T-cell (primary cell): ENCODE measurements around the gene RNF4. TPM values are rescaled to one million over a fixed set of nuclear protein-coding genes. Genes with fewer than 3 reads are reported as not detected.

ENCODE experiments used
- ATAC-seq, 4 experiments: fragments of 200-7000 bp in 3 of 4; fragments of 150-1000 bp in 1 of 4; cut with Tn5 transposase; replicated peaks in 1 of 4; 1 replicate in 3 of 4; 2 replicates in 1 of 4; pipeline ENCODE4 v1.10.0; 2021; ENCODE audit warnings: moderate library complexity in 3 of 4, mild to moderate bottlenecking in 2 of 4, moderate number of reproducible peaks in 1 of 4
- CTCF ChIA-PET, 2 donors: fragments of 300-600 bp; sonication (Branson Sonifier 250); formaldehyde crosslinking; loops; one replicate each; lab custom pipeline; 2022; ENCODE audit warnings: antibody characterized with exemption in 2 of 2; lab: Charles Lee
- POLR2A ChIA-PET, 2 donors: fragments of 300-600 bp; sonication (Branson Sonifier 250); formaldehyde crosslinking; loops; one replicate each; lab custom pipeline; 2022; ENCODE audit warnings: antibody characterized with exemption in 2 of 2; lab: Charles Lee
- DNase-seq, 35 experiments: peaks; one replicate each; pipeline versions ENCODE4 v3.0.0 to v3.0.0-alpha.2; 2013 to 2023
- H3K27ac ChIP-seq: one replicate; pipeline ENCODE4 v1.5.1; 2013; ENCODE audit warnings: low read length
- H3K27me3 ChIP-seq, 2 experiments: replicated peaks in 1 of 2; 1 replicate in 1 of 2; 2 replicates in 1 of 2; pipeline versions ENCODE4 v1.6.1 to v1.7.0; 2013; ENCODE audit warnings: low read length in 1 of 2, mixed read lengths in 1 of 2; ENCODE audit not compliant: control insufficient read depth in 2 of 2, insufficient read depth in 2 of 2; ENCODE audit errors: extremely low read depth in 1 of 2
- H3K36me3 ChIP-seq, 2 donors: 1 replicate in 1 of 2; 2 replicates in 1 of 2; pipeline versions ENCODE4 v1.6.1 to v1.7.0; 2013; ENCODE audit warnings: low read length in 1 of 2; ENCODE audit not compliant: control insufficient read depth in 2 of 2, insufficient read depth in 1 of 2; ENCODE audit errors: extremely low read depth in 1 of 2
- H3K4me1 ChIP-seq, 2 experiments: 1 replicate in 1 of 2; 2 replicates in 1 of 2; pipeline versions ENCODE4 v1.6.1 to v1.7.0; 2013; ENCODE audit warnings: low read length in 2 of 2, mixed read lengths in 1 of 2; ENCODE audit not compliant: insufficient read depth in 2 of 2, control insufficient read depth in 1 of 2; ENCODE audit errors: extremely low read depth in 1 of 2
- H3K4me3 ChIP-seq, 2 donors: 1 replicate in 1 of 2; 2 replicates in 1 of 2; pipeline versions ENCODE4 v1.5.1 to v1.7.0; 2013; ENCODE audit warnings: mild to moderate bottlenecking in 2 of 2, low read length in 1 of 2, moderate library complexity in 1 of 2; ENCODE audit not compliant: control insufficient read depth in 1 of 2; ENCODE audit errors: extremely low read depth in 1 of 2
- H3K9me3 ChIP-seq: 2 replicates; pipeline ENCODE4 v1.7.0; 2013
- H3K27ac Mint-ChIP-seq, 2 donors: one replicate each; pipeline ENCODE4 v1.8.0; 2020 to 2021; ENCODE audit warnings: mild to moderate bottlenecking in 2 of 2, mixed read lengths in 2 of 2
- H3K27me3 Mint-ChIP-seq, 2 donors: one replicate each; pipeline ENCODE4 v1.8.0; 2021 to 2022; ENCODE audit warnings: mixed read lengths in 2 of 2
- H3K36me3 Mint-ChIP-seq: one replicate; pipeline ENCODE4 v1.8.0; 2021; ENCODE audit warnings: mixed read lengths
- H3K4me1 Mint-ChIP-seq, 3 donors: one replicate each; pipeline ENCODE4 v1.8.0; 2020 to 2022; ENCODE audit warnings: mixed read lengths in 3 of 3, mild to moderate bottlenecking in 1 of 3
- H3K4me3 Mint-ChIP-seq, 3 donors: one replicate each; pipeline ENCODE4 v1.8.0; 2020 to 2022; ENCODE audit warnings: mild to moderate bottlenecking in 3 of 3, mixed read lengths in 3 of 3, moderate library complexity in 3 of 3
- H3K9me3 Mint-ChIP-seq, 3 donors: one replicate each; pipeline ENCODE4 v1.8.0; 2020 to 2022; ENCODE audit warnings: mixed read lengths in 3 of 3
- WGBS: methylation state at CpG from one replicate; pipeline ENCODE4 v1.1.5; 2013; ENCODE audit warnings: missing lambda C conversion rate; ENCODE audit not compliant: insufficient coverage; 5-methylcytosine and 5-hydroxymethylcytosine counted together
- total RNA-seq, 35 experiments: library from RNA in 6 of 35; stranded (reverse) in 6 of 35; fragments of 120-200 nt in 1 of 35; gene quantifications; one replicate each; pipeline versions ENCODE4 v1.2.1 to v1.2.4 and lab custom pipeline; 2013 to 2026

The RNF4 gene
- total RNA-seq, 5 donors from 2014 or later (not counting 1 experiment from before 2014, with no cell fraction given), result 89.2 to 107 (median 104) TPM

- POLR2A ChIA-PET, result no interaction called here
- no peaks in the 10 kb centered on the region for H3K9me3 ChIP-seq
- H3K4me3 Mint-ChIP-seq, result no peak overlapping the region
- 85% methylated on average over 17 of the region's 24 CpGs for WGBS
- H3K4me1 ChIP-seq, result peaks cover 0 to 8% of the 10 kb centered on the region in 2 experiments
- no peak for ATAC-seq
- H3K36me3 ChIP-seq, result no peaks in the 10 kb centered on the region
- DNase-seq, result no peak
- no peaks in the 10 kb centered on the region for H3K36me3 Mint-ChIP-seq
- H3K4me1 Mint-ChIP-seq, result peaks cover 2 to 11% (median 8%) of the 10 kb centered on the region in 3 donors
- no peak overlapping the region for H3K4me3 ChIP-seq
- CTCF ChIA-PET, result interaction anchor here in 1 of 2 donors (0.7 kb wide), 1 partner anchor 75 kb away, joined by 11 read pairs; no protein-coding TSS in a partner anchor
- no peaks in the 10 kb centered on the region for H3K9me3 Mint-ChIP-seq
- H3K27ac Mint-ChIP-seq, result no peak overlapping the region
- no peak overlapping the region for H3K27ac ChIP-seq
- peaks cover 2 to 30% of the 10 kb centered on the region in 2 experiments for H3K27me3 ChIP-seq
- H3K27me3 Mint-ChIP-seq, result no peaks in the 10 kb centered on the region
These were observed 11.2 kb upstream of the RNF4 start for GRCh38 chr4:2457481-2458295.

GRCh38 chr4:2458546-2459491 is 10.1 kb upstream of the RNF4 start:
- ATAC-seq, result no peak
- Histone ChIP-seq H3K4me3 (no peak overlapping the region), H3K27ac (no peak overlapping the region), H3K4me1 (peaks cover 2 to 16% of the 10 kb centered on the region in 2 experiments), H3K27me3 (peaks cover 2 to 33% of the 10 kb centered on the region in 2 experiments), H3K9me3 (no peaks in the 10 kb centered on the region), H3K36me3 (no peaks in the 10 kb centered on the region)
- Mint-ChIP-seq H3K9me3 (no peaks in the 10 kb centered on the region), H3K36me3 (no peaks in the 10 kb centered on the region), H3K4me3 (no peak overlapping the region), H3K4me1 (peaks cover 6 to 18% (median 14%) of the 10 kb centered on the region in 3 donors), H3K27ac (no peak overlapping the region), H3K27me3 (no peaks in the 10 kb centered on the region)
- WGBS, result 91% methylated on average over 36 of the region's 38 CpGs
- ChIA-PET POLR2A (no interaction called here), CTCF (interaction anchor here in 1 of 2 donors (0.6 kb wide), 1 partner anchor 149 kb away, joined by 3 read pairs; no protein-coding TSS in a partner anchor)
- no peak for DNase-seq

- ATAC-seq (no peak), DNase-seq (no peak)
- no peaks in the 10 kb centered on the region for H3K9me3 ChIP-seq
- CTCF ChIA-PET, result no interaction called here
- peaks cover 2 to 16% of the 10 kb centered on the region in 2 experiments for H3K4me1 ChIP-seq
- H3K4me3 Mint-ChIP-seq, result no peak overlapping the region
- H3K9me3 Mint-ChIP-seq, result no peaks in the 10 kb centered on the region
- H3K36me3 ChIP-seq, result no peaks in the 10 kb centered on the region
- H3K27me3 ChIP-seq, result peaks cover 2 to 33% of the 10 kb centered on the region in 2 experiments
- H3K27me3 Mint-ChIP-seq, result no peaks in the 10 kb centered on the region
- no peak overlapping the region for H3K27ac ChIP-seq
- no peak overlapping the region for H3K27ac Mint-ChIP-seq
- H3K36me3 Mint-ChIP-seq, result no peaks in the 10 kb centered on the region
- 98% methylated on average over 11 of the region's 19 CpGs for WGBS
- H3K4me1 Mint-ChIP-seq, result peaks cover 6 to 18% (median 14%) of the 10 kb centered on the region in 3 donors
- POLR2A ChIA-PET, result no interaction called here
- no peak overlapping the region for H3K4me3 ChIP-seq
These were observed 9.1 kb upstream of the RNF4 start for GRCh38 chr4:2459589-2460349.

- H3K4me3 Mint-ChIP-seq, result peak overlapping the region; percentile 65 to 79 (median 78)
- WGBS, result 87% methylated on average over 12 of the region's 15 CpGs
These were observed 7.5 kb upstream of the RNF4 start for GRCh38 chr4:2461246-2461960.

GRCh38 chr4:2462218-2462991 is 6.5 kb upstream of the RNF4 start:
- Histone ChIP-seq H3K27ac (no peak overlapping the region), H3K4me3 (peak overlapping the region; percentile 10 to 17), H3K9me3 (no peaks in the 10 kb centered on the region), H3K36me3 (no peaks in the 10 kb centered on the region), H3K4me1 (peaks cover 2 to 19% of the 10 kb centered on the region in 2 experiments), H3K27me3 (peaks cover 2 to 33% of the 10 kb centered on the region in 2 experiments)
- ATAC-seq (peak; percentile 97 to 98 (median 98)), DNase-seq (peak; percentile 16 to 85 (median 57))
- Mint-ChIP-seq H3K36me3 (no peaks in the 10 kb centered on the region), H3K4me1 (peaks cover 9 to 18% (median 18%) of the 10 kb centered on the region in 3 donors), H3K27ac (no peak overlapping the region), H3K9me3 (no peaks in the 10 kb centered on the region), H3K4me3 (peak overlapping the region; percentile 65 to 79 (median 78)), H3K27me3 (no peaks in the 10 kb centered on the region)
- ChIA-PET POLR2A (interaction anchor here in 1 of 2 donors (0.6 kb wide), 1 partner anchor 1989 kb away, joined by 3 read pairs; no protein-coding TSS in a partner anchor), CTCF (interaction anchor here (0.7 to 1.4 kb wide), 5 partner anchors 69 to 453 kb away, joined by 3 to 12 read pairs (median 5); no protein-coding TSS in a partner anchor)
- 6% methylated on average over 98 of the region's 99 CpGs for WGBS

More at GRCh38 chr4:2461246-2461960, 7.5 kb upstream of the RNF4 start:
- H3K27ac ChIP-seq, result no peak overlapping the region
- CTCF ChIA-PET, result interaction anchor here (0.6 to 1.4 kb wide), 2 partner anchors 58 to 241 kb away, joined by 3 to 12 read pairs; no protein-coding TSS in a partner anchor
- no peaks in the 10 kb centered on the region for H3K36me3 Mint-ChIP-seq
- H3K4me1 ChIP-seq, result peaks cover 2 to 16% of the 10 kb centered on the region in 2 experiments
- no peak overlapping the region for H3K27ac Mint-ChIP-seq
- H3K27me3 ChIP-seq, result peaks cover 2 to 33% of the 10 kb centered on the region in 2 experiments
- no peak overlapping the region for H3K4me3 ChIP-seq
- no peaks in the 10 kb centered on the region for H3K9me3 ChIP-seq
- ATAC-seq (no peak), DNase-seq (no peak)
- peaks cover 6 to 18% (median 14%) of the 10 kb centered on the region in 3 donors for H3K4me1 Mint-ChIP-seq
- no peaks in the 10 kb centered on the region for H3K9me3 Mint-ChIP-seq
- H3K36me3 ChIP-seq, result no peaks in the 10 kb centered on the region
- POLR2A ChIA-PET, result interaction anchor here in 1 of 2 donors (0.6 kb wide), 1 partner anchor 1988 kb away, joined by 3 read pairs; no protein-coding TSS in a partner anchor
- H3K27me3 Mint-ChIP-seq, result no peaks in the 10 kb centered on the region
